ENCODE measurements around the gene SPATA4.

SPATA4 gene

DNA sequence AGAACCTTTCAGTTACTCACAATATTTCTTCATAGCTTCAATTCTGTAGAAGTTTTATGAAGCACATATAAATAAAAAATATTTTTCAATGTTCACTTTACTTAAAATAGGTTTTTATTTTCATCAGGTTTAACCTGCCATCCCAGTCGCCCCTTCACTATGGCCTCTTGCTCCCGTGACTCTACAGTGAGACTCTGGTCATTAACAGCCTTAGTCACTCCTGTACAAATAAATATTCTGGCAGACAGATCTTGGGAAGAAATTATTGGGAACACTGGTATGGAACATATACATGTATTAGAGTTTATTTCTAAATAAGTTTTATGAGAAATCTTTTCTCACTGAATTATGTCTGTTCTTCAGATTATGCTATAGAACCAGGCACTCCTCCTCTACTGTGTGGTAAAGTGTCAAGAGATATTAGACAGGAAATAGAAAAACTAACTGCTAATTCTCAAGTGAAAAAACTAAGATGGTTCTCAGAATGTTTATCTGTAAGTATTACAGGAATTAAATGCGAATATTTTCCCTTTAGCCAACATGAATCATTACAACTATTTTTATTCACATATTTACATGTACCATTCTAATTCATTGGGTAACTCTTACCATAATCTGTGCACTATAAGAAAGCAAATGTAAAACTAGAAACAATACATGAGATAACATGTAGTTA is 45.6 kb downstream of the SPATA4 start:
- Histone ChIP-seq H3K36me3 (ENCODE audit: control insufficient read depth, insufficient read depth, low read length) (no peaks in the 10 kb centered on the region), H3K27me3 (replicated peaks; ENCODE audit: control insufficient read depth, insufficient read depth, low read length) (no peaks in the 10 kb centered on the region), H3K4me3 (replicated peaks; ENCODE audit: low read depth, low read length) (no peak overlapping the region)
- DNase-seq (ENCODE audit: extremely low read depth, insufficient read length), result no peak
- TF ChIP-seq, protein P1, sequence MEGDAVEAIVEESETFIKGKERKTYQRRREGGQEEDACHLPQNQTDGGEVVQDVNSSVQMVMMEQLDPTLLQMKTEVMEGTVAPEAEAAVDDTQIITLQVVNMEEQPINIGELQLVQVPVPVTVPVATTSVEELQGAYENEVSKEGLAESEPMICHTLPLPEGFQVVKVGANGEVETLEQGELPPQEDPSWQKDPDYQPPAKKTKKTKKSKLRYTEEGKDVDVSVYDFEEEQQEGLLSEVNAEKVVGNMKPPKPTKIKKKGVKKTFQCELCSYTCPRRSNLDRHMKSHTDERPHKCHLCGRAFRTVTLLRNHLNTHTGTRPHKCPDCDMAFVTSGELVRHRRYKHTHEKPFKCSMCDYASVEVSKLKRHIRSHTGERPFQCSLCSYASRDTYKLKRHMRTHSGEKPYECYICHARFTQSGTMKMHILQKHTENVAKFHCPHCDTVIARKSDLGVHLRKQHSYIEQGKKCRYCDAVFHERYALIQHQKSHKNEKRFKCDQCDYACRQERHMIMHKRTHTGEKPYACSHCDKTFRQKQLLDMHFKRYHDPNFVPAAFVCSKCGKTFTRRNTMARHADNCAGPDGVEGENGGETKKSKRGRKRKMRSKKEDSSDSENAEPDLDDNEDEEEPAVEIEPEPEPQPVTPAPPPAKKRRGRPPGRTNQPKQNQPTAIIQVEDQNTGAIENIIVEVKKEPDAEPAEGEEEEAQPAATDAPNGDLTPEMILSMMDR (IDR thresholded peaks at IDR 0.05; ENCODE audit: insufficient read depth, low read length, poor library complexity, severe bottlenecking), result no peak

DNA sequence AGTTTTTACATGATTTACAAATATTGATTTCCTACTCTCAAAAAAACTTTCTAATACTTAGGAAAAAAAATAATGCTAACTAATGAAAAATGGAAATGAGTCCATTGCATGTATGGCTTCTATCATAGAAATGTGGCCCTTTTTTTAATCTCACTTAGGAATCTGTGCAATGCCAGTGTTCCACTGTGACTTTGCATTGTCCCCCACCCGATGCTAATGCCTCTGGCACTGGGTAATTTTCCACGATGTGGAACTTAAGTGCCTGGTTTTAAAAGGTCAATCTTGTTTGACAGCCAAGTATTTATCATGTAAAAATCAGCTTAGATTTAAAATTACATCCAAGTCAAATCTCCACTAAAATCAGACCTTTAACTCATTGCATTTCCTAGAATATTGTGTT is 53.1 kb downstream of the SPATA4 start:
- H3K36me3 ChIP-seq (ENCODE audit: control insufficient read depth, insufficient read depth, low read length), result no peaks in the 10 kb centered on the region
- H3K27me3 ChIP-seq (replicated peaks; ENCODE audit: control insufficient read depth, insufficient read depth, low read length), result no peaks in the 10 kb centered on the region
- TF ChIP-seq, protein P1 (IDR thresholded peaks at IDR 0.05; ENCODE audit: insufficient read depth, low read length, poor library complexity, severe bottlenecking), result no peak
- H3K4me3 ChIP-seq (replicated peaks; ENCODE audit: low read depth, low read length), result no peak overlapping the region
- DNase-seq (ENCODE audit: extremely low read depth, insufficient read length), result no peak

DNA sequence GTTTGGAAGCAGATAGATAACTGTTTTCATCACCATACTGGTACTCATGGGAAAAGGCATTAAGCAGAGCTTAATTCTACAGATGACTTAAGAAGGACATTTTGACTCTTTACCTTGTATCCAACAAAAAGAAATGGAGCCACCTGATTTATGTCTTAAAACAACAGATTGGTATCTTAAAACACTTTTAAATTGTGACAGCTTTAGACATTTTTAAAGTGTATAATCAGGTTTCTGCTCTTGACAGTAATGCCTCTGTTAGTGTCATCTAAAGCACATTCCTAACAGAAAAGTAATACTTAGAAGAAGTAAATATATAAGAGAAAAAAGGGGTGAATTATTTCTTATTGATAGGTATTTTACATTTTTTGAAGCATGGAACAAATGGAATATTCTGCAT is 55.9 kb downstream of the SPATA4 start:
- H3K4me3 ChIP-seq (replicated peaks; ENCODE audit: low read depth, low read length), result no peak overlapping the region
- H3K36me3 ChIP-seq (ENCODE audit: control insufficient read depth, insufficient read depth, low read length), result no peaks in the 10 kb centered on the region
- TF ChIP-seq, protein P1 (IDR thresholded peaks at IDR 0.05; ENCODE audit: insufficient read depth, low read length, poor library complexity, severe bottlenecking), result no peak
- no peaks in the 10 kb centered on the region for H3K27me3 ChIP-seq (replicated peaks; ENCODE audit: control insufficient read depth, insufficient read depth, low read length)
- DNase-seq (ENCODE audit: extremely low read depth, insufficient read length), result no peak

DNA sequence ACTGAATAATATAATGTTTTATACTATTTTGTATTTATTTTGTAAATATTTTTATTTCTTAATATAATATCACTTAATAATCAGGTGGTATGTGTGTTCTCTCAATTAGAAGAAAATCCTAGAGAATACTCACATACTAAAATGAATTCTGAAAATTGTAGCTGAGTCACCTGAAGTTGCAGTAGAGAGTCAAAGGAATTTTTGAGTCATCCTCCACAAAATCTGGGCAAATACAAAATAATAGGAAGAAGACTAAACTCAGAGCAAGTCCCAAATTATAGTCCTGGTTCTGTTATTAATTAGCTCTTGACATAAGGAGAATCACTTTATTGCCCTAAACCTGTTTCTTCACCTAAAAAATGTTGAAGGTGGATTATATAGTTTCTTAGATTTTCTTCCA is 57.8 kb downstream of the SPATA4 start:
- no peak for DNase-seq (ENCODE audit: extremely low read depth, insufficient read length)
- Histone ChIP-seq H3K4me3 (replicated peaks; ENCODE audit: low read depth, low read length) (no peak overlapping the region), H3K27me3 (replicated peaks; ENCODE audit: control insufficient read depth, insufficient read depth, low read length) (no peaks in the 10 kb centered on the region), H3K36me3 (ENCODE audit: control insufficient read depth, insufficient read depth, low read length) (no peaks in the 10 kb centered on the region)
- TF ChIP-seq, protein P1 (IDR thresholded peaks at IDR 0.05; ENCODE audit: insufficient read depth, low read length, poor library complexity, severe bottlenecking), result no peak

DNA sequence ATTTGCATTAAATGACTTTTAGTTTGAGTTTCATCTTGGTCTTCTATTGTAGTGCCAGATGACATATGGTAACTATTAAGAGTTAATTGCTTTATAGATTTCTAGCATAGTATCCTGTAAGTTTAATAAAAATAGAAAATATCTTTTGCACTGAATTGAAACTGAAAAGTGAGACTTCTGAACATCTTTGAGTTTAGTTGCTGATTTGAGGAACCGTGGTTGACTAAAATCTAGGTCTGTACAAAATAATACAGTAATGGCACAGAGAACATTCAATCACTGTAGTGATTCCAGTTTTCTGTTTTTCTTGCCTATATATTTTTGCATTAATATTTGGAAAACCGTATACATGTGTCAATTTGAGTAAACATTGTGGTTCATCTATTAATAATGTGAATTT is 60.7 kb downstream of the SPATA4 start:
- H3K27me3 ChIP-seq (replicated peaks; ENCODE audit: control insufficient read depth, insufficient read depth, low read length), result no peaks in the 10 kb centered on the region
- H3K36me3 ChIP-seq (ENCODE audit: control insufficient read depth, insufficient read depth, low read length), result no peaks in the 10 kb centered on the region
- no peak for DNase-seq (ENCODE audit: extremely low read depth, insufficient read length)
- no peak overlapping the region for H3K4me3 ChIP-seq (replicated peaks; ENCODE audit: low read depth, low read length)
- TF ChIP-seq, protein P1 (IDR thresholded peaks at IDR 0.05; ENCODE audit: insufficient read depth, low read length, poor library complexity, severe bottlenecking), result no peak

Data from GM06990 (cell line).